ENCODE data around the gene HUWE1. TPM values are rescaled to one million over a fixed set of nuclear protein-coding genes. Genes with fewer than 3 reads are reported as not detected.

Gene HUWE1
- total and polyA plus RNA-seq, 9 donors = 52.4 to 97.9 (median 81.3) TPM

- Histone ChIP-seq H3K27me3 (ENCODE audit: control insufficient read depth, insufficient read depth, low read length) (peaks cover 5% of the 10 kb centered on the region), H3K9me3 (replicated peaks; ENCODE audit: control insufficient read depth, low read depth, low read length) (no peaks in the 10 kb centered on the region), H3K4me1 (ENCODE audit: control insufficient read depth, insufficient read depth, low read length) (no peaks in the 10 kb centered on the region), H3K27ac (ENCODE audit: low read length) (no peak overlapping the region), H3K4me3 (ENCODE audit: low read length) (no peak overlapping the region), H3K36me3 (ENCODE audit: control insufficient read depth, insufficient read depth, low read length) (peaks cover 2% of the 10 kb centered on the region)
- WGBS (ENCODE audit: insufficient coverage) = no CpG with 5 or more reads among the region's 1 CpG
- DNase-seq = no peak
Measured at GRCh38 chrX:53666171-53666570, 20.3 kb downstream of the HUWE1 start.

- H3K27me3 ChIP-seq (ENCODE audit: control insufficient read depth, insufficient read depth, low read length) = peaks cover 5% of the 10 kb centered on the region
- H3K36me3 ChIP-seq (ENCODE audit: control insufficient read depth, insufficient read depth, low read length) = peaks cover 2% of the 10 kb centered on the region
- no peaks in the 10 kb centered on the region for H3K4me1 ChIP-seq (ENCODE audit: control insufficient read depth, insufficient read depth, low read length)
- no peaks in the 10 kb centered on the region for H3K9me3 ChIP-seq (replicated peaks; ENCODE audit: control insufficient read depth, low read depth, low read length)
- no peak overlapping the region for H3K4me3 ChIP-seq (ENCODE audit: low read length)
- H3K27ac ChIP-seq (ENCODE audit: low read length) = no peak overlapping the region
- 65% methylated on average over 2 of the region's 3 CpGs for WGBS (ENCODE audit: insufficient coverage)
- DNase-seq = no peak
Measured at GRCh38 chrX:53660004-53660403, 26.5 kb downstream of the HUWE1 start.

DNA sequence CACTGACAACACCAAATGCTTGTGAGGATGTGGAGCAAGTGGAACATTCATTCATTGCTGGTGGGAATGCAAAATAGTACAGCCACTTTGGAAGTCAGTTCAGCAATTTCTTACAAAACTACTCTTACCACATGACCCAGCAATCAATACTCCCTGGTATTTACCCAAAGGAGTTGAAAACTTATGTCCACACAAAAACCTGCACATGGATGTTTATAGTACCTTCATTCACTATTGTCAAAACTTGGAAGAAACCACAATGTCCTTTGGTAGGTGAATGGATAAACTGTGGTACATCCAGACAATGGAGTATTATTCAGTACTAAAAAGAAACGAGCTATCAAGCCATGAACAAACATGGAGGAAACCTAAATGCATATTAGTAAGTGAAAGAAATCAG lies 27.5 kb downstream of the HUWE1 start:
- Histone ChIP-seq H3K36me3 (ENCODE audit: control insufficient read depth, insufficient read depth, low read length) (peaks cover 2% of the 10 kb centered on the region), H3K4me1 (ENCODE audit: control insufficient read depth, insufficient read depth, low read length) (no peaks in the 10 kb centered on the region)
- WGBS (ENCODE audit: insufficient coverage) = no CpG with 5 or more reads among the region's 1 CpG

DNA sequence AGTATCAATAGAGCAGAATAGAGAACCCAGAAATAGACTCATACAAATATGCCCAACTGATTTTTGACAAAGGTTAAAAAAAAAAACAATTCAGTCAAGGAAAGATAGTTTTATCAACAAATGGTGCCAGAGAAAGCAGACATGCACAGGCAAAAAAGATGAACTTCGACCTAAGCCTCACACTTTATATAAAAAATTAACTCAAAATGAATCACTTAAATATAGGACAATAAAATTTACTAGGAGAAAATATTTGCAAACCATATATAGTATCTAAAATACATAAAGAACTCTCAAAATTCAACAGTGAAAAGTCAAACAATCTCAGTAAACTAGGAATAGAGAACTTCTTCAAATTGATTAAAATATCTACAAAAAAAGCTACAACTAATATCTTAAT lies 29.7 kb downstream of the HUWE1 start:
- Histone ChIP-seq H3K9me3 (replicated peaks; ENCODE audit: control insufficient read depth, low read depth, low read length) (no peaks in the 10 kb centered on the region), H3K4me3 (ENCODE audit: low read length) (no peak overlapping the region), H3K27ac (ENCODE audit: low read length) (no peak overlapping the region), H3K36me3 (ENCODE audit: control insufficient read depth, insufficient read depth, low read length) (peaks cover 6% of the 10 kb centered on the region), H3K27me3 (ENCODE audit: control insufficient read depth, insufficient read depth, low read length) (no peaks in the 10 kb centered on the region), H3K4me1 (ENCODE audit: control insufficient read depth, insufficient read depth, low read length) (no peaks in the 10 kb centered on the region)
- no peak for DNase-seq
- no CpG with 5 or more reads among the region's 1 CpG for WGBS (ENCODE audit: insufficient coverage)

More for the DNA sequence above, 27.5 kb downstream of the HUWE1 start:
- Histone ChIP-seq H3K27ac (ENCODE audit: low read length) (no peak overlapping the region), H3K27me3 (ENCODE audit: control insufficient read depth, insufficient read depth, low read length) (peaks cover 2% of the 10 kb centered on the region), H3K4me3 (ENCODE audit: low read length) (no peak overlapping the region), H3K9me3 (replicated peaks; ENCODE audit: control insufficient read depth, low read depth, low read length) (no peaks in the 10 kb centered on the region)
- no peak for DNase-seq

DNA sequence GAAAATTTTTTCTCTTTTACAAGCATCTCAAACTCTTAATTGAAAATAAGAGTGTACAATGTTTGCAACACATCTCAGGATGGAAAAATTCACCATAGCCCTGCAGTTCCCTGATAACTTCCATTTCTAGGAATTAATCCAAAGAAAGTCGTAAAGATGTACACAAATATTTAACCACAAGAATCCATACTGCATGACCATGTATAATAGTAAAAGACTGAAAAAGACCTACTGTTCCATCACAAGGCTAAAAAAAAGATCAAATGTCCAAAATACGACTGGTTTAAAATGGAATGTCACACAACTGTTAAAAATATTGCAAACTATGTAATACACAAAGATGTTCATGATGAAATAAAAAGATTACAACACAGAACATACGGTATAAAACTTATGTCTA lies 32.1 kb downstream of the HUWE1 start:
- Histone ChIP-seq H3K4me3 (ENCODE audit: low read length) (no peak overlapping the region), H3K4me1 (ENCODE audit: control insufficient read depth, insufficient read depth, low read length) (no peaks in the 10 kb centered on the region), H3K27me3 (ENCODE audit: control insufficient read depth, insufficient read depth, low read length) (no peaks in the 10 kb centered on the region), H3K9me3 (replicated peaks; ENCODE audit: control insufficient read depth, low read depth, low read length) (no peaks in the 10 kb centered on the region), H3K36me3 (ENCODE audit: control insufficient read depth, insufficient read depth, low read length) (peaks cover 8% of the 10 kb centered on the region), H3K27ac (ENCODE audit: low read length) (no peak overlapping the region)
- DNase-seq = no peak
- WGBS (ENCODE audit: insufficient coverage) = no CpG with 5 or more reads among the region's 3 CpGs

DNA sequence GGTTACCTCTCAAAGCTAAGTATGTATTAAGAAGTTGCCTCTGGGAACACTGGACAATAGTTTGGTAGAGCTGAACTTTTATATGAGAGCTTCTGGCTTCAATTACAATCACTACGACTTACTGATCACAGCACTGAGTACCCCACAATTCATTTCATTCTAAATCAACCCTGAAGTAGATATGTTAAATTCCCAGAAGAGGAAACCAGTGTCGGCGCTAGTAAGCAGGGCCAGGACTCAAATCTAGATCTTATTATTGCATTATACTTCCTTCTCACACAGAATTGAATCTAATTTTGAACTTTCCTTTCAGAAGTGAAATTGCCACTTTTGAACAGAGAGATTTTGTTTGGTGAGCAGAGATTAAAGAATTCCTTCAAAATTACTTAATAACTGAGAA lies 41.8 kb downstream of the HUWE1 start:
- no peaks in the 10 kb centered on the region for H3K4me1 ChIP-seq (ENCODE audit: control insufficient read depth, insufficient read depth, low read length)
- no CpG with 5 or more reads among the region's 3 CpGs for WGBS (ENCODE audit: insufficient coverage)
- H3K27ac ChIP-seq (ENCODE audit: low read length) = no peak overlapping the region
- DNase-seq = no peak
- peaks cover 14% of the 10 kb centered on the region for H3K27me3 ChIP-seq (ENCODE audit: control insufficient read depth, insufficient read depth, low read length)
- no peak overlapping the region for H3K4me3 ChIP-seq (ENCODE audit: low read length)
- H3K36me3 ChIP-seq (ENCODE audit: control insufficient read depth, insufficient read depth, low read length) = peaks cover 22% of the 10 kb centered on the region
- no peaks in the 10 kb centered on the region for H3K9me3 ChIP-seq (replicated peaks; ENCODE audit: control insufficient read depth, low read depth, low read length)

DNA sequence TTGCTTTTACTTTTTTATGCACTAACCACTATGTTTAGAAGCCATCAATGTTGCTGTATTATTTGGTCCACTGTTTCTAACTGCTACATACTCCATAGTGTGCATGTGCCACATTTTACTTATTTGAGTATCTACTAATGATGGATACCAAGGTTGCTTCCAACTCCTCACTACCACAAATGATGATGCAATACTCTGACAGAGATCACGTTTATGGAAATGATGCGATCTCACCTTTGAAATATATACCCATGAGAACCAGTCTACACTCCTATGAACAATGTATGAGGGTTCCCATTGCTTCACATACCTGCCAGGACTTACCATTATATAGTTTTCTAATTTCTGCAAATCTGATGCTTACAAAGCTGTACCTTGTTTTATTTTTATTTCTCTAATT lies 44.2 kb downstream of the HUWE1 start:
- Histone ChIP-seq H3K27me3 (ENCODE audit: control insufficient read depth, insufficient read depth, low read length) (peaks cover 13% of the 10 kb centered on the region), H3K4me3 (ENCODE audit: low read length) (no peak overlapping the region), H3K36me3 (ENCODE audit: control insufficient read depth, insufficient read depth, low read length) (peaks cover 19% of the 10 kb centered on the region), H3K4me1 (ENCODE audit: control insufficient read depth, insufficient read depth, low read length) (no peaks in the 10 kb centered on the region), H3K9me3 (replicated peaks; ENCODE audit: control insufficient read depth, low read depth, low read length) (no peaks in the 10 kb centered on the region), H3K27ac (ENCODE audit: low read length) (no peak overlapping the region)
- WGBS (ENCODE audit: insufficient coverage) = no CpG with 5 or more reads among the region's 2 CpGs
- DNase-seq = no peak

DNA sequence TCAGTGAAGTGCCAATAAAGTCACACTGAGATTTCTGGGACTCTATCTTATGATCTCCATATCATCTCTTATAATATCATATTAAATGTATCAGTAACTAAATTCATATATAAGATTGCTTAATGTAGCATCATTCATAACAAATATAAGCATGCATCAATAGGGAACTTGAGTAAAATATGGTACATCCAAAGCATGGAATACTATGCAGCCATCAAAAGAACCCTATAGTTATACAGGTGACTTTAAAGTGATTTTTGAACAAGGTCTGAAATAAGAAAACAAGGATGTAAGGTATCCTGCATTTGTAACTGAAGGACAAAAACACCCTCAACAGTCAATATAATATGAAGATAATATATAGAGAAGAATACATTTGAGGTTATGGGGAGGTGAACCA lies 47.3 kb downstream of the HUWE1 start:
- no peaks in the 10 kb centered on the region for H3K4me1 ChIP-seq (ENCODE audit: control insufficient read depth, insufficient read depth, low read length)
- peaks cover 15% of the 10 kb centered on the region for H3K27me3 ChIP-seq (ENCODE audit: control insufficient read depth, insufficient read depth, low read length)
- H3K4me3 ChIP-seq (ENCODE audit: low read length) = no peak overlapping the region
- H3K9me3 ChIP-seq (replicated peaks; ENCODE audit: control insufficient read depth, low read depth, low read length) = no peaks in the 10 kb centered on the region
- H3K36me3 ChIP-seq (ENCODE audit: control insufficient read depth, insufficient read depth, low read length) = peaks cover 6% of the 10 kb centered on the region
- no peak for DNase-seq
- no peak overlapping the region for H3K27ac ChIP-seq (ENCODE audit: low read length)

GRCh38 chrX:53637479-53637878 lies 49.0 kb downstream of the HUWE1 start:
- peaks cover 9% of the 10 kb centered on the region for H3K27me3 ChIP-seq (ENCODE audit: control insufficient read depth, insufficient read depth, low read length)
- H3K4me3 ChIP-seq (ENCODE audit: low read length) = no peak overlapping the region
- WGBS (ENCODE audit: insufficient coverage) = no CpG with 5 or more reads among the region's 2 CpGs
- no peak overlapping the region for H3K27ac ChIP-seq (ENCODE audit: low read length)
- peaks cover 2% of the 10 kb centered on the region for H3K36me3 ChIP-seq (ENCODE audit: control insufficient read depth, insufficient read depth, low read length)
- no peaks in the 10 kb centered on the region for H3K9me3 ChIP-seq (replicated peaks; ENCODE audit: control insufficient read depth, low read depth, low read length)
- DNase-seq = no peak
- H3K4me1 ChIP-seq (ENCODE audit: control insufficient read depth, insufficient read depth, low read length) = no peaks in the 10 kb centered on the region

DNA sequence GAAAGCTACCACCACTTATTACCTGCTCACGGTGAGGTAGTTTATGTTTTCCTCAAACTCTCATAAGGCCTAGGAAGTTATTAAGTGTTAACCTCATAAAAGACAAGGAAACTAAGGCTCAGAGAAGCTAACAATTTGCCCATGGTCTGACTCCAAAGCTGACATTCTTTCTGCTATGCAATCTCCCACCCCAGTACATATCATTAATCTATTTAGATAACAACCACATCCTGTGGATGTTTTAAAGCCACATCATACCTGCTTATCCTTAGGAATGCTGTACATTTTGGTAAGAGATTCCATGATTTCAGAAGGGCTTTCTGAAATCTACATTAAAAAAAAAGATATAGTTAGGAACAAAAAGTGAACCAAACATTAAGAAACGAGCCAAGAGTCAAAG lies 55.4 kb downstream of the HUWE1 start:
- Histone ChIP-seq H3K27me3 (ENCODE audit: control insufficient read depth, insufficient read depth, low read length) (peaks cover 8% of the 10 kb centered on the region), H3K9me3 (replicated peaks; ENCODE audit: control insufficient read depth, low read depth, low read length) (no peaks in the 10 kb centered on the region), H3K4me1 (ENCODE audit: control insufficient read depth, insufficient read depth, low read length) (no peaks in the 10 kb centered on the region), H3K4me3 (ENCODE audit: low read length) (no peak overlapping the region), H3K36me3 (ENCODE audit: control insufficient read depth, insufficient read depth, low read length) (peaks cover 28% of the 10 kb centered on the region), H3K27ac (ENCODE audit: low read length) (no peak overlapping the region)
- WGBS (ENCODE audit: insufficient coverage) = no CpG with 5 or more reads among the region's 2 CpGs
- DNase-seq = no peak

DNA sequence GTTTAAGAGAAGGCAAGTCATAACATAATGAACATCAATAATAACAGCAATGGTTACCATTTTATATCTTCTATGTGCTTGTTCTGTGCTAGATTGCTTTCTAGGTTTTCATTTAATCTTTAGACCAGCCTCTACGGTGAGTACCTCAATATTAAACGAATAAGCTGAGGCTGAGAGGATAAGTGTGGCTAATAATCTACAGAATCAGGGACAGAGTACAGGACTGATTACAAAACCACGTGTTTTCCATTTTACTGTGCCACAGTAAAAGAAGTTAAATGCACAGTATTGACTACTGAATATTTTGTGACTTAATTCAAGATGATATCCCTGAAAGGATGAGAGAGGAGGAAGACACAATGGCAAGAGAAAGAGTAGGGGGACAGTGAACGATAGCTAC lies 56.3 kb downstream of the HUWE1 start:
- peaks cover 28% of the 10 kb centered on the region for H3K36me3 ChIP-seq (ENCODE audit: control insufficient read depth, insufficient read depth, low read length)
- no peak overlapping the region for H3K4me3 ChIP-seq (ENCODE audit: low read length)

More for the DNA sequence above, 56.3 kb downstream of the HUWE1 start:
- peaks cover 4% of the 10 kb centered on the region for H3K27me3 ChIP-seq (ENCODE audit: control insufficient read depth, insufficient read depth, low read length)
- WGBS (ENCODE audit: insufficient coverage) = 76% methylated on average over 2 of the region's 4 CpGs
- no peaks in the 10 kb centered on the region for H3K9me3 ChIP-seq (replicated peaks; ENCODE audit: control insufficient read depth, low read depth, low read length)
- no peak for DNase-seq
- H3K4me1 ChIP-seq (ENCODE audit: control insufficient read depth, insufficient read depth, low read length) = no peaks in the 10 kb centered on the region
- no peak overlapping the region for H3K27ac ChIP-seq (ENCODE audit: low read length)

Data from muscle of leg (tissue), 11 donors.